GM23248 (cell line): ENCODE measurements around the gene TNFRSF11A.

Source experiments
- EZH2 ChIP-seq: fragments of 200-600 bp; sonication (generic); IDR thresholded peaks from 2 replicates; pipeline ENCODE4 v1.6.1; 2018; ENCODE audit warnings: antibody characterized with exemption, mild to moderate bottlenecking; ENCODE audit not compliant: insufficient read depth, poor library complexity, severe bottlenecking
- EZH2phosphoT487 ChIP-seq: fragments of 200-600 bp; sonication (generic); IDR thresholded peaks from 2 replicates; pipeline ENCODE4 v1.6.1; 2018; ENCODE audit warnings: antibody characterized with exemption, moderate library complexity, mild to moderate bottlenecking, low read depth; ENCODE audit not compliant: insufficient read depth

- TF ChIP-seq EZH2phosphoT487, result no peak
- peak; percentile 56 for TF ChIP-seq EZH2
These were observed 805 bp upstream of the TNFRSF11A start for GRCh38 chr18:62324181-62324828.
